OCI-LY3 (cell line): ENCODE measurements around the gene EPHA2.

Experiments used
- CTCF ChIP-seq: fragments of 200-600, 300-600 bp; sonication (generic); IDR thresholded peaks from 2 replicates; pipeline ENCODE4 v1.5.1; 2014; ENCODE audit warnings: antibody characterized with exemption, low read length, low read depth
- EZH2phosphoT487 ChIP-seq: fragments of 200-600 bp; shearing (Covaris generic); IDR thresholded peaks from 2 replicates; pipeline ENCODE4 v1.6.1; 2018; ENCODE audit warnings: antibody characterized with exemption, mixed run types, low read depth

DNA sequence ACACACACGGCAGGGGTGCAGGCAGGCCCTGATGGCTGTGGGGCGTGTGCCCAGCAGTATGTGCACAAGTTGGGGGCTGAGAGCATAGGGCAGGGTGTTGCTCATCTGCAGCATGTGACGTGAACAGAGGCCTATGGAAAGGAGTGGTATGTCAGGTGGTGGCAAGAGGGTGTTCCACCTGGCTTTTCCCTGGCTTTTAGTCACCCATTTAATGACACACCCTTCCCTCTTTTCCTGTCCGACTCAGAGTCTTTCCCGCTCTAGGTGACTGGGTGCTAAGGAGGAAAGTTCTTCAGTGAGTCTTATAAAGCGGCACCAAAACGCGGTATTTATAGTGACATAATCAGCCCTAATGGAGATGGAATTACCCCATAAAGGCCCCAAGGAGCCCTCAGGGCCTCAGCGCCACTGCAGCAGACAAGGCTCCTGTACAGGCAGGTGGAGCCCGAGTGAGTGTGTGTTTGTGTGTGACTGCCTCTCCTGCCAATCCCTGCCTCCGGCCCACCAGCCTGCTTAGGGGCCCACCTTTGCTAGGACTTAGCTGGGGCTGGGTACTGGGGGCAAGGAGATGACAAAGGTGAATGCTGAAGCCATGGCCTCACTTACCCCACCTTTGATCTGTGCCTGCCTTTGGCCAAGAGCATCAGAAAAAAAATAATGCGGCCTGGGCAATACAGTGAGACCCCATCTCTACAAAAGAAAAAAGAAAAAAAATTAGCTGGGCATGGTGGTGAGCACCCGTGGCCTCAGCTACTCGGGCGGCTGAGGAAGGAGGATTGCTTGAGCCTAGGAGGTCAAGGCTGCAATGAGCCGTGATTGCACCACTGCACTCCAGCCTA, 3.3 kb upstream of the EPHA2 start:
- no peak for TF ChIP-seq CTCF
- no peak for TF ChIP-seq EZH2phosphoT487
